SU-DHL-6 (cell line): ENCODE data around the gene LAMC3.

ENCODE experiments used
- H2AFZ ChIP-seq: fragments of 200-600 bp; sonication (generic); 2 replicates; pipeline ENCODE4 v1.6.1; 2014; ENCODE audit warnings: low read depth, mild to moderate bottlenecking, moderate library complexity, mixed read lengths, antibody characterized with exemption, low read length; ENCODE audit not compliant: severe bottlenecking
- H3F3A ChIP-seq: fragments of 200-600 bp; shearing (Covaris generic); 2 replicates; pipeline ENCODE4 v1.6.0; 2016; ENCODE audit warnings: antibody characterized with exemption, mild to moderate bottlenecking; ENCODE audit not compliant: insufficient read depth
- H3K27ac ChIP-seq: fragments of 200-600 bp; sonication (generic); 2 replicates; pipeline ENCODE4 v1.5.1; 2016; ENCODE audit warnings: low read depth, mild to moderate bottlenecking, low read length, moderate library complexity, mixed read lengths
- H3K27me3 ChIP-seq: fragments of 200-600 bp; sonication (generic), shearing (Covaris generic); 2 replicates; pipeline ENCODE4 v1.6.0; 2014; ENCODE audit warnings: mild to moderate bottlenecking, low read length
- H3K36me3 ChIP-seq: fragments of 200-600 bp; sonication (generic); 2 replicates; pipeline ENCODE4 v1.6.1; 2014; ENCODE audit warnings: mild to moderate bottlenecking, low read length, mixed read lengths
- H3K4me2 ChIP-seq: fragments of 300-600, 200-600 bp; shearing (Covaris generic), sonication (generic); 2 replicates; pipeline ENCODE4 v1.6.0; 2014; ENCODE audit warnings: low read length, low read depth, mild to moderate bottlenecking; ENCODE audit not compliant: poor library complexity, severe bottlenecking
- H3K4me3 ChIP-seq: fragments of 200-600 bp; sonication (generic); 2 replicates; pipeline ENCODE4 v1.5.1; 2014; ENCODE audit warnings: antibody characterized with exemption, low read length, mild to moderate bottlenecking, mixed read lengths; ENCODE audit not compliant: insufficient read depth, poor library complexity, severe bottlenecking
- H3K79me2 ChIP-seq: fragments of 200-600 bp; sonication (generic); 2 replicates; pipeline ENCODE4 v1.6.1; 2014; ENCODE audit warnings: mild to moderate bottlenecking, low read length, moderate library complexity; ENCODE audit not compliant: insufficient read depth
- H3K9ac ChIP-seq: fragments of 200-600 bp; sonication (generic); 2 replicates; pipeline ENCODE4 v1.7.0; 2014; ENCODE audit warnings: mild to moderate bottlenecking, low read length
- H3K9me2 ChIP-seq: fragments of 200-600 bp; sonication (generic); replicated peaks from 2 replicates; pipeline ENCODE4 v1.6.1; 2014; ENCODE audit warnings: low read length; ENCODE audit not compliant: insufficient read depth
- H3K9me3 ChIP-seq: fragments of 200-600 bp; sonication (generic); 2 replicates; pipeline ENCODE4 v1.6.1; 2014; ENCODE audit warnings: low read length, mixed read lengths; ENCODE audit not compliant: insufficient read depth
- H4K20me1 ChIP-seq: fragments of 200-600 bp; sonication (generic); 2 replicates; pipeline ENCODE4 v1.6.1; 2014; ENCODE audit warnings: low read depth, mild to moderate bottlenecking, antibody characterized with exemption, low read length, moderate library complexity, mixed read lengths
- CTCF ChIP-seq: fragments of 200-600 bp; sonication (generic); IDR thresholded peaks from one replicate; pipeline ENCODE4 v1.5.1; 2017; ENCODE audit warnings: antibody characterized with exemption, mild to moderate bottlenecking, low read length, moderate library complexity; ENCODE audit not compliant: insufficient read depth, poor library complexity, severe bottlenecking
- EZH2phosphoT487 ChIP-seq: fragments of 200-600 bp; sonication (generic), shearing (Covaris generic); conservative IDR thresholded peaks from 2 replicates; pipeline ENCODE4 v1.6.1; 2018; ENCODE audit warnings: mild to moderate bottlenecking, antibody characterized with exemption, low read length, moderate library complexity, mixed read lengths

Gene LAMC3

GRCh38 chr9:131072871-131073237, 63.9 kb downstream of the LAMC3 start:
- H3F3A ChIP-seq = no peaks in the 10 kb centered on the region
- H3K27ac ChIP-seq = no peak overlapping the region
- H3K9me3 ChIP-seq = no peaks in the 10 kb centered on the region
- no peaks in the 10 kb centered on the region for H4K20me1 ChIP-seq
- H3K79me2 ChIP-seq = no peaks in the 10 kb centered on the region
- no peak overlapping the region for H2AFZ ChIP-seq
- TF ChIP-seq CTCF (no peak), EZH2phosphoT487 (no peak)
- no peaks in the 10 kb centered on the region for H3K27me3 ChIP-seq
- H3K36me3 ChIP-seq = no peaks in the 10 kb centered on the region
- H3K9me2 ChIP-seq = no peaks in the 10 kb centered on the region
- no peak overlapping the region for H3K4me2 ChIP-seq
- H3K9ac ChIP-seq = no peak overlapping the region
- no peak overlapping the region for H3K4me3 ChIP-seq

GRCh38 chr9:131076347-131077195, 67.6 kb downstream of the LAMC3 start:
- TF ChIP-seq CTCF (no peak), EZH2phosphoT487 (no peak)
- H3K4me2 ChIP-seq = no peak overlapping the region

GRCh38 chr9:131078427-131079366, 69.7 kb downstream of the LAMC3 start:
- no peaks in the 10 kb centered on the region for H4K20me1 ChIP-seq
- no peaks in the 10 kb centered on the region for H3K9me3 ChIP-seq
- H3K9ac ChIP-seq = no peak overlapping the region
- no peaks in the 10 kb centered on the region for H3K27me3 ChIP-seq
- H2AFZ ChIP-seq = no peak overlapping the region
- no peaks in the 10 kb centered on the region for H3F3A ChIP-seq
- H3K79me2 ChIP-seq = no peaks in the 10 kb centered on the region
- no peaks in the 10 kb centered on the region for H3K9me2 ChIP-seq
- H3K36me3 ChIP-seq = no peaks in the 10 kb centered on the region
- H3K4me3 ChIP-seq = no peak overlapping the region
- no peak for TF ChIP-seq EZH2phosphoT487
- no peak for TF ChIP-seq CTCF
- no peak overlapping the region for H3K27ac ChIP-seq
- no peak overlapping the region for H3K4me2 ChIP-seq

More at GRCh38 chr9:131076347-131077195, 67.6 kb downstream of the LAMC3 start:
- H3K79me2 ChIP-seq = no peaks in the 10 kb centered on the region
- H3F3A ChIP-seq = no peaks in the 10 kb centered on the region
- H2AFZ ChIP-seq = no peak overlapping the region
- no peaks in the 10 kb centered on the region for H4K20me1 ChIP-seq
- no peaks in the 10 kb centered on the region for H3K9me3 ChIP-seq
- no peaks in the 10 kb centered on the region for H3K36me3 ChIP-seq
- no peak overlapping the region for H3K27ac ChIP-seq
- no peak overlapping the region for H3K4me3 ChIP-seq
- no peak overlapping the region for H3K9ac ChIP-seq
- H3K9me2 ChIP-seq = no peaks in the 10 kb centered on the region
- no peaks in the 10 kb centered on the region for H3K27me3 ChIP-seq
